GM12891 (cell line): ENCODE data around the gene SYT14.
"Not testable (repeated sequence)": the region's sequence is repeated elsewhere in the genome, so short reads cannot be mapped to it uniquely, and the experiment has no call there.

Source experiments
- DNase-seq: peaks from one replicate; pipeline ENCODE4 v3.0.0; 2011; ENCODE audit warnings: low spot score; ENCODE audit not compliant: insufficient read length
- FAIRE-seq: peaks from 2 replicates; lab custom pipeline; 2011; peaks lifted over from hg19 to GRCh38; lab: Jason Lieb, UNC
- PAX5 ChIP-seq: IDR thresholded peaks from 2 replicates; pipeline ENCODE4 v1.6.1; 2011; ENCODE audit warnings: low read length, moderate library complexity, mild to moderate bottlenecking; ENCODE audit not compliant: insufficient read depth, severe bottlenecking
- POLR2A ChIP-seq: IDR thresholded peaks from 2 replicates; pipeline ENCODE4 v1.6.1; 2011; ENCODE audit warnings: low read depth, low read length, control low read depth
- POLR2AphosphoS5 ChIP-seq: IDR thresholded peaks from 2 replicates; pipeline ENCODE4 v1.6.1; 2011; ENCODE audit warnings: low read depth, low read length, control low read depth
- POU2F2 ChIP-seq: IDR thresholded peaks from 2 replicates; pipeline ENCODE4 v1.6.1; 2011; ENCODE audit warnings: low read depth, mild to moderate bottlenecking, control low read depth, low read length, moderate library complexity
- SPI1 ChIP-seq: IDR thresholded peaks from 2 replicates; pipeline ENCODE4 v1.6.1; 2011; ENCODE audit warnings: low read depth, low read length, control low read depth
- TAF1 ChIP-seq: IDR thresholded peaks from 2 replicates; pipeline ENCODE4 v1.6.1; 2011; ENCODE audit warnings: low read depth, low read length, control low read depth

Gene SYT14

DNA sequence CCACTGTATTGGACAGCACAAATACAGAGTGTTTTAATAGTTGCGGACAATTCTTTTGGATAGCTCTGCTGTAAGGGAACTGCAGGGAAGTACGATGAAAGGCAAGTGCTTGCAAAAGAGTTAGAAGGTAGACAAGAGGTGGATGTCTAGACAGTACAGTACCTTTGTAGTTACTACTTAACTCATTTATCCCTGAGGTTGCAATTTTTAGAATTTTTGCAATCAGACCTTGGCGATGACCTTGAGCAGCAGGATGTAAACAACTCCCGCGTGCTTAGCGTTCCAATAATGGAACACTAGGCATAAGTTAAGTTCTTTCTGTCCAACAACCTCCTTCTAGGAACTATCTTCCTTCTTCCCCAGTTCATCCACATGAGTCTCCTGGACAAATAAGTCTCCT, 1.9 kb upstream of the SYT14 start:
- no peak for TF ChIP-seq POLR2A
- TF ChIP-seq POLR2AphosphoS5: no peak
- TF ChIP-seq TAF1: no peak
- no peak for TF ChIP-seq SPI1
- no peak for FAIRE-seq
- no peak for DNase-seq

DNA sequence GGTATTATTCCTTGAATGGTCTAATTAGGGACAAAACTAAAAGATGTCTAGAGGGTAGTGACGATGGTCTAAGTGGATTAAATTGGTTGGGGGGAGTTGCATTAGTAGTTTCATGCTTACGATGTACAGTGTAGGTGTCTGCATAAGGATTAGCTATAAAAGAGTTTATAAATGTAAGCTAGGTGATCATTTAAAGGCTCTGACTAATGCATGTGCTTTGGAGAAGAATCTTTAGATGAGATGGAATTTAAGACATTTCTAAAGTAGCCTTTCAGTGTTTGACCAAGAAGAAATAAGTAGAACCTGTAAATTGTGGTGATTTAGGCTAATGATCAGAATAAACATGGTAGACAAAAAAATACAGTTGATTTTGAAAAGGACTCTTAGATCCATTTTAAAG, 7.4 kb downstream of the SYT14 start:
- FAIRE-seq (no peak), DNase-seq (no peak)
- no peak for TF ChIP-seq POU2F2
- TF ChIP-seq TAF1: no peak
- no peak for TF ChIP-seq POLR2A
- TF ChIP-seq PAX5: no peak
- no peak for TF ChIP-seq SPI1
- no peak for TF ChIP-seq POLR2AphosphoS5

DNA sequence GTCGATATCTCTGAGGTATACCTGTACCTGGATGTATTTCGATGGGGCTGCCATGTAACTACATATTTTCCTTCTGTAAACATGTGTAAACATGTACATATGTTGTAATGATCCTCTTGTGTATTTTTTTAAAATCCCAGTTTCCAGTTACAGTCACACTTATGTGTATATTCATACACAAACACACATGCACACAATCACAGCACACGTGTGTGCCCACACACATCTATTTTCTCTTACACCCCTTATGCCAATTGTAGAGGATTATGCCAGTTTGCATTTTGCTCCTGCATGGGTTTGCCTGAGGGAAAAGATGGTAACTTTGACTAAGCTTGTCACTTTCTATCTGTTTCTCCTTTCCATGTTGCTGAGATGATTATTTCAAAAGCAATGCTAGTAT, 10.1 kb downstream of the SYT14 start:
- no peak for TF ChIP-seq POLR2AphosphoS5
- no peak for TF ChIP-seq POLR2A
- TF ChIP-seq TAF1: no peak
- TF ChIP-seq SPI1: no peak
- TF ChIP-seq POU2F2: no peak
- no peak for TF ChIP-seq PAX5
- no peak for DNase-seq
- FAIRE-seq: no peak

DNA sequence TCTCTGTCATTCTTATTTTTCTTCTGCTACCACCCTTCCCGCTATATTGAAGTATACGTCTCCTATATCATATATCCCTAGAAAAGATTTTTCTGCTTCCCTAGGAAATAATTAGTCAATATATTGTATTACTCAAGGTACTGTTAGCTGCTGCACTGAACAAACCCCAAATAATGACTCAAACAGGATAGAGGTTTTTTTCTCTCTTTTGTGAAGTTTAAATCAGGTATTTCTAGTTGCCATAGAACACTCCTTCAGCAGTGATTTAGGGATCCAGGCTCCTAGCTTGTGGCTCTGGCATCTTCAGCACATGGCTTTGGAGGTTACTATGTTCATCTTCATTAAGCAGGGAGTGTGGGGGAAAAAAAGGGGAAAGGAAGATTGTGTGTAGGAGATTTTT, 18.1 kb downstream of the SYT14 start:
- no peak for TF ChIP-seq POU2F2
- TF ChIP-seq TAF1: no peak
- no peak for TF ChIP-seq POLR2A
- TF ChIP-seq POLR2AphosphoS5: no peak
- TF ChIP-seq SPI1: no peak
- TF ChIP-seq PAX5: no peak
- DNase-seq: no peak
- no peak for FAIRE-seq

DNA sequence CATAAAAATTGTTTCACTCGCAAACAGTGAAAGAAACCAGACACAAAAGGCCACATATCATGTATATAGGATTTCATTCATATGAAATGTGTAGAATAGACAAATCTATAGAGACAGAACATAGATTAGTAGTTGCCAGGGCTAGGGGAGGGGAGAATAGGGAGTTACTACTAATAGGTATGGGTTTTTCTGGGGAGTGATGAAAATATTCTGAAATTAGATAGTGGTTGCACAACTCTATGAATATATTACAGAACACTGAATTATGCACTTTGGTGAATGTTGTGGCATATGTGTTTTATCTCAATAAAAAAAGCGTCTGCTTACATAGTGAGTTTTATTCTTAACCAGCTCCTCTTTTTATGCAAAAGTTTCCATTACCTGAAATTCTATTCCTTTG, 21.6 kb downstream of the SYT14 start:
- TF ChIP-seq PAX5 (no peak), TAF1 (no peak), POLR2A (no peak), POU2F2 (no peak), POLR2AphosphoS5 (no peak), SPI1 (no peak)
- DNase-seq: no peak
- FAIRE-seq: no peak

- DNase-seq (no peak), FAIRE-seq (no peak)
- no peak for TF ChIP-seq POU2F2
- no peak for TF ChIP-seq POLR2AphosphoS5
- no peak for TF ChIP-seq POLR2A
- no peak for TF ChIP-seq PAX5
- TF ChIP-seq TAF1: no peak
- TF ChIP-seq SPI1: no peak
Measured at GRCh38 chr1:209960926-209961325, 22.9 kb downstream of the SYT14 start.

- DNase-seq (no peak), FAIRE-seq (no peak)
- TF ChIP-seq TAF1: no peak
- no peak for TF ChIP-seq PAX5
Measured at GRCh38 chr1:209962388-209962787, 24.4 kb downstream of the SYT14 start.

GRCh38 chr1:209962856-209963255, 24.8 kb downstream of the SYT14 start:
- no peak for TF ChIP-seq TAF1
- TF ChIP-seq SPI1: no peak
- no peak for TF ChIP-seq POU2F2
- no peak for TF ChIP-seq PAX5
- TF ChIP-seq POLR2AphosphoS5: no peak
- TF ChIP-seq POLR2A: no peak
- FAIRE-seq (no peak), DNase-seq (no peak)

DNA sequence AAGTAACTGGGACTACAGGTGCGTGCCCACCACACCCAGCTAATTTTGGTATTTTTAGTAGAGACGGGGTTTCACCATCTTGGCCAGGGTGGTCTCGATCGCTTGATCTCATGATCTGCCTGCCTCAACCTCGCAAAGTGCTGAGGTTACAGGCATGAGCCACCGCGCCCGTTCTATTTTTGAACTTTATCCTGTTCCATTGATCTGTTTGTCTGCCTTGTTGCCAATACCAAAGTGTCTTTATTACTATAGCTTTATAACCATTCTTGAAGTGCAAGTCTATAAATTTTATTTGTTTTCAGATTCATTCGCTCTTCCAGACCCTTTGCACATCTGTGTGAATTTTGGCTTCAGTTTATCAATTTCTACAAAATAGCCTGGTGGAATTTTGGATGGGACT, 28.0 kb downstream of the SYT14 start:
- no peak for DNase-seq
- FAIRE-seq: no peak
- no peak for TF ChIP-seq PAX5
- no peak for TF ChIP-seq POLR2A
- TF ChIP-seq POLR2AphosphoS5: no peak
- TF ChIP-seq POU2F2: no peak
- TF ChIP-seq SPI1: no peak

DNA sequence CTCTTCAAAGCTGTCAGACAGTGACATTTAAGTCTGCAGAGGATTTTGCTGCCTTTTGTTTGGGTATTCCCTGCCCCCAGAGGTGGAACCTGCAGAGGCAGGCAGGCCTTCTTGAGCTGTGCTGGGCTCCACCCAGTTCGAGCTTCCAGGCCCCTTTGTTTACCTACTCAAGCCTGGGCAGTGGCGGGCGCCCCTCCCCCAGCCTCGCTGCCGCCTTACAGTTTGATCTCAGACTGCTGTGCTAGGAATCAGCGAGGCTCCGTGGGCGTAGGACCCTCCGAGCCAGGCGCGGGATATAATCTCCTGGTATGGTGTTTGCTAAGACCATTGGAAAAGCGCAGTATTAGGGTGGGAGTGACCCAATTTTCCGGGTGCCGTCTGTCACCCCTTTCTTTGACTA, 40.7 kb downstream of the SYT14 start:
- not testable (repeated sequence) for FAIRE-seq, DNase-seq

DNA sequence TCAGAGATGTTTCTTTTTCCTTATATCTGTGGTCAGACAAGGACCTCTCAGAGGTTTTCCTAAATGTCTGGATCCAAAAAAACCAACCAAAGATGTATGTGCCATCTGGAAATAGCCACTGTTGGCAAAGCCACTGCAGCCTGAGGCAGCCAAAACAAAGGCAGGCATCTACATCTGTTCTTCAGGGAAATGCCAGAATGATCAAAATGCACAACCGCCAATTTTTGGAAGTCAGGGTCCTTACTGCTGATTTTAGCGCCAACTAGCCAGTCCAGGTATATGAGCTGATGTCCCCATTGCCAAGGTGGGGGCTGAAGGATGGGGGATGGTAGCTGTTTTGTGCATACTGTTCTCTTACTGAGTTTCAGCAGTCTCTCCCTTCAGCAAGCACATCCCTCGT, 45.9 kb downstream of the SYT14 start:
- DNase-seq (no peak), FAIRE-seq (no peak)

GRCh38 chr1:209985002-209985401, 47.0 kb downstream of the SYT14 start:
- FAIRE-seq (no peak), DNase-seq (no peak)
- TF ChIP-seq POLR2AphosphoS5 (no peak), SPI1 (no peak), POLR2A (no peak), PAX5 (no peak), TAF1 (no peak)

More for the DNA sequence above, 45.9 kb downstream of the SYT14 start:
- TF ChIP-seq POU2F2 (no peak), PAX5 (no peak), POLR2A (no peak), POLR2AphosphoS5 (no peak), SPI1 (no peak), TAF1 (no peak)
